ENCODE measurements around the gene SLF2.

The SLF2 gene

GRCh38 chr10:100928039-100928438 lies 15.3 kb downstream of the SLF2 start:
- ATAC-seq, result no peak
- 0 out of 2 replicates have a peak, but pooled peaks have one; percentile 15 for TF ChIP-seq ISL1 (CRISPR knock-in tag; IDR thresholded peaks at IDR 0.05)
- TF ChIP-seq ZNF70 (CRISPR knock-in tag; IDR thresholded peaks at IDR 0.05), result no peak
- TF ChIP-seq SNAI2 (CRISPR knock-in tag; IDR thresholded peaks at IDR 0.05), result no peak

- TF ChIP-seq PATZ1 (CRISPR knock-in tag; IDR thresholded peaks at IDR 0.05; ENCODE audit: borderline replicate concordance), result no peak
- no peak for TF ChIP-seq TOX (CRISPR knock-in tag; IDR thresholded peaks at IDR 0.05; ENCODE audit: borderline replicate concordance)
- TF ChIP-seq ARNTL (CRISPR knock-in tag; IDR thresholded peaks at IDR 0.05; ENCODE audit: borderline replicate concordance, low read depth), result no peak
- no peak for TF ChIP-seq ZNF8 (CRISPR knock-in tag; IDR thresholded peaks at IDR 0.05)
- TF ChIP-seq ZC3H10 (CRISPR knock-in tag; IDR thresholded peaks at IDR 0.05), result no peak
- no peak for TF ChIP-seq ZFP30 (CRISPR knock-in tag; IDR thresholded peaks at IDR 0.05)
- TF ChIP-seq ZFP3 (CRISPR knock-in tag; IDR thresholded peaks at IDR 0.05), result no peak
- TF ChIP-seq POU6F1 (CRISPR knock-in tag; IDR thresholded peaks at IDR 0.05; ENCODE audit: borderline replicate concordance, low read depth), result no peak
- TF ChIP-seq TSHZ2 (CRISPR knock-in tag; IDR thresholded peaks at IDR 0.05), result no peak
- TF ChIP-seq CSDC2 (CRISPR knock-in tag; IDR thresholded peaks at IDR 0.05), result no peak
- no peak for TF ChIP-seq SNAI2 (CRISPR knock-in tag; IDR thresholded peaks at IDR 0.05)
- TF ChIP-seq ZNF70 (CRISPR knock-in tag; IDR thresholded peaks at IDR 0.05), result no peak
- TF ChIP-seq TCF4 (CRISPR knock-in tag; IDR thresholded peaks at IDR 0.05; ENCODE audit: borderline replicate concordance), result no peak
- no peak for TF ChIP-seq ZNF565 (CRISPR knock-in tag; conservative IDR thresholded peaks at IDR 0.05; ENCODE audit: low read depth)
- ATAC-seq, result peak; percentile 71
Measured at GRCh38 chr10:100930368-100930767, 17.6 kb downstream of the SLF2 start.

GRCh38 chr10:100934084-100934659 lies 21.4 kb downstream of the SLF2 start:
- no peak for TF ChIP-seq OSR1 (CRISPR knock-in tag; IDR thresholded peaks at IDR 0.05)
- TF ChIP-seq ZC3H10 (CRISPR knock-in tag; IDR thresholded peaks at IDR 0.05), result no peak
- TF ChIP-seq PPARA (CRISPR knock-in tag; IDR thresholded peaks at IDR 0.05; ENCODE audit: borderline replicate concordance), result no peak
- TF ChIP-seq PATZ1 (CRISPR knock-in tag; IDR thresholded peaks at IDR 0.05; ENCODE audit: borderline replicate concordance), result no peak
- no peak for TF ChIP-seq TSHZ2 (CRISPR knock-in tag; IDR thresholded peaks at IDR 0.05)
- no peak for TF ChIP-seq RARB (CRISPR knock-in tag; IDR thresholded peaks at IDR 0.05)
- TF ChIP-seq ZNF8 (CRISPR knock-in tag; IDR thresholded peaks at IDR 0.05), result peak; percentile 91
- ATAC-seq, result peak; percentile 56; the same call in 1 of the 3 replicates
